GM18861 (cell line): ENCODE results near the gene TARS3.
"Not testable (repeated sequence)": the region's sequence is repeated elsewhere in the genome, so short reads cannot be mapped to it uniquely, and the experiment has no call there.

Experiments
- ATAC-seq: cut with Tn5 transposase; IDR thresholded peaks from one replicate; pipeline ENCODE4 v1.9.1; 2021; ENCODE audit not compliant: unreplicated experiment

Gene TARS3

GRCh38 chr15:101657171-101657570, 67.1 kb downstream of the TARS3 start:
- no peak for ATAC-seq

GRCh38 chr15:101654624-101655337, 69.5 kb downstream of the TARS3 start:
- not testable (repeated sequence) for ATAC-seq

- ATAC-seq = no peak
Observed at GRCh38 chr15:101654171-101654570, 70.1 kb downstream of the TARS3 start.

- ATAC-seq = no peak
Observed at GRCh38 chr15:101652786-101653430, 71.4 kb downstream of the TARS3 start.

DNA sequence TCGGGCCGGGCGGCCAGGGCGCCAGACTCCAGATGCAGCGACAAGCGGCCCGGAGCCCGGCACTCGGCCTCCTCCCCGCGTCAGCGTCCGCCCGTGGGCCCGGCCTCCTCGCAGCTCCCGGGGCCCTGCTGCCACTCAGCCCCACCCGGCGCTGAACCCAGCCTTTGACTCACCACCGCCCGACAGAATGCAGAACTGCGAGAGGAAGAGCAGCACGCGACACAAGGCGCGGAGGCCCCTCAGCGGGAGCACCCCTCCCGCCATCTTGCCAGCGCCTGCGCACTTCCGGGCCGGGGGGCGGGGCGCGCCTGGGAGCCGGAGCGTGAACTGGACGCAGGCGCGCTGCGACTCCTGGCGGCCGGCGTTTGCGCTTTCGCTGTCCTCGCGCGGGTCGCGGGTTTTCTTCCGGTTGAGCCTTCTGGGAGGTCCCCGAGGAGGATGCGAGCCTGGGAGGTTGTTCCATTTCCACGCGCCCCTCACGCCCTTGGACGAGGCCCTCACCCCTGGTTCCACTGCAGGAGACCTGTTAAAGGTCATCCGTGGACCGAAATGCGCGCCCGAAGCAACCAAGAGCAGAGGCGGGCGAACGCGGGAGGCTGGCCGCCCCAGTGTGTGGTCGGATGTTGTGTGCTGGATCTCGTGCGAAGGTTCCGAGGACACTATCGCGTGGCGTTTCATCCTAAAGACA, 72.0 kb downstream of the TARS3 start, which contains the start of gene TM2D3:
TM2D3 (minus strand) TSS at position 284 of the 688 bp plus-strand sequence; CDS start at position 264, 20 bp downstream.
- ATAC-seq = peak; percentile 65

GRCh38 chr15:101651554-101652097, 72.6 kb downstream of the TARS3 start:
- ATAC-seq = no peak

DNA sequence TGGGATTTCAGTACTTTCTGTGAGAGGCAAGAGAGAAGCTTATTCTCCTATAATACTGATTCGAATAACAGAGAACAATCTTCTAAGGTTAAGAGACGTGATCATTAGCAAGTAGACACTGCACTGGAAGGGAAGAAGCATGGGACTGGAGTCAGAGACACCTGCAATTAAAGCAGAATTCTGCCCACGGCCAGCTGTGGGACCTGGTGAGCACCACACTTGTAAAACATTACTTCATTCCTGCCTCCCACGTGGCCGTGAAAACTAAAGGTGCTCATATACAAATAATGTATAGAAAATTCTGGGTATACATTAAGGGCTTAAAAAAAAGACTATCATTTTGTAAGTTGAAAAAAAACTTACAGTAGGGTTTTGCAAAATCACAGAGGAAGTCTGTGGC, 74.1 kb downstream of the TARS3 start:
- ATAC-seq = no peak

DNA sequence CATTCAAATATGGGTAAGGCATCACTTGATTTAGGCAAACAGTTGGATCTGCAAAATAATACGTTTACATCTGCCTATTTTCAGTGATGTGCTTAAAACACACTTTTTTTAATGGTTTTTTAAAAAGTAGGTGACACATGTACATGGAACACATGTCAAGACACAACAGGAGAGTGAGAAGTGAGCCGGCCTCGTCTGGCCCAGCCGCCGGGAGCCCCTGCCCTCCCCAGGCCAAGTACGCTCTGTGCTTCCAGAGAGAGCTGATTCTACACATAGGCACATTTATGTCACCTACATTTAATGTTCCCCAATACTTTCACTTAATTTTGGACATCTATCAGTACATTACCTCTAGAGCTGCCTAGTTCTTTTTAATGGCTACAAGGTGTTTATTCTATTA, 75.9 kb downstream of the TARS3 start:
- no peak for ATAC-seq

GRCh38 chr15:101647251-101647650, 77.0 kb downstream of the TARS3 start:
- ATAC-seq = no peak

DNA sequence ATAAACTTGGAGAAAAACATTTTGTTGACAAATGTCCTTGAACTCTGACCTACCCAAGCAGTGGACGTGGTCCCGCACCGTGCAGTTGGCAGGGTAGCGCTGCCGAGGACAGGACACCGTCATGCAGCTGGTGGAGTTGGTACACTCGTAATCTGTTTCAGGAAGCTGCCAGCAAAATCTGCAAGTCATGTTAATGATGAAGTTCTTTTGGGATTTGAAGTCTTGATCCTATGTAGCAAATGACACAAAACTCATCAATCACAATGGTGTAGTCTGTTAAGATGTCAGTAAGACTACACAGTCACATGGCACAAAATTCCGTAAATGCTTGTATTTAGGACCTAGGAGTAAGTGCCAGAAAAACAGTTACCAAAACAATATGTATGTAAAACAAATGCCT, 77.6 kb downstream of the TARS3 start:
- ATAC-seq = no peak

DNA sequence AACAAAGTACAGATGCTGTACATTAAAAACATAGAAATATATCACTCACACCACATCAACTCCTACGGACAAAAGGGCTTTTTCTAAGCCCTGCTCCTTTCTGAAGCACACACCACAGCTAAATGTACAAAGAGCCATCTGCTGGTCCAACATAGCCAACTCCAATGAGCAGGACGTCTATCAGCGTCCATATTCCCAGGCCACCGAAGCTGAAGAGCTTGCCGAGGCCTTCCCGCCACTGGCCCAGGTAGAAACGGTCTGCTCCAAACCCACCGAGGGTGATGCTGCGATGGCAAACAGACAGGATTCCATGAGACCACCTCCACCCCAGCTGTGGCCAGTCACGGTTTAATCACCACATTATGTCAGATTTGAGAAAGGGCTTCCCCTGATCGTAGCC, 81.9 kb downstream of the TARS3 start:
- ATAC-seq = no peak

DNA sequence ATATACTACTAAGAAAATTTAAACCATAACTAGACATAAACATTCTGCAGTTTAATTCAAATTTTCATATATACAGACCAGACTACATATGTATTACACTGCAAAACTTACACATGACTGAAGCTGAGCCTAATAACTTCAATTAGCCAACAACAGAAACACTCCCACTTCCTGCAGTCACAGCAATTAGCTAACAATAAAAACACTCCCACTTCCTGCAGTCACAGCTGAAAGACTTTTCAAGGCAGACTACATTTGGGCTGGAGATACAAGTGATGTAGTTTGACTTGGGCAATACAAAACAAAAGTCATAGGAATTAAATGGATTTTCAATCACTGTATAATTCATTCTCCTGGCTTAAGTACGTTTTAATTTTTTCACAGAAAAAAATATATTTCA, 82.4 kb downstream of the TARS3 start:
- peak; percentile 53 for ATAC-seq

DNA sequence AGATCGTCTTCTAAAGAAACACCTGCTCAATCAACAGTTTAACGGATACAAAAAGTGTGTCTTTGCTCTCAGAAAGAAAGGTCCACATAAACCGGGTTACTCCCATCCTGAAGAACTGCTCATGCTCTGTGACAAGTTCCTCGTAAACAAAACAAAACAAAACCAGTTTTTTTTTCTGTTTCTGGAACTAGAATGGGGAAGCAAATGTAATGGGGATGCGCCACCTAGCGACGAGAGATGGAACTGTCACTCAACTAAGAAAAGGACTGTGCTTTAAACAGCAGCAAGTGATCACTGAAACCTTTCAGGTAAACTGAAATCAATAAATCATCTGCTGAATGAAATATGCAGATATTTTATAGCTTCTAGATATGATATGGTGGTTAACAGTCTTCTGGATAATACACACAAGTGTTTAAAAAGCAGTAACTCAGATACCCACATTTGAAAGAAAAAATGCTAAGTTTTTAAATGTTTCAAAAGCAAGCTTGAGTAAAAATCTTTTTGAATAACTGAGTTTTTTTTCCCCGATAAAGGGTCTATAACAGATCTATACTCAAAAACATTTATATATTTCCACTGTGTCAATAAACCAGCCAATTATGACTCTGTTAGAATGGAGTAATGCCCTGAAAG, 83.0 kb downstream of the TARS3 start:
- ATAC-seq = no peak

- ATAC-seq = no peak
Observed at GRCh38 chr15:101639667-101640066, 84.6 kb downstream of the TARS3 start.

DNA sequence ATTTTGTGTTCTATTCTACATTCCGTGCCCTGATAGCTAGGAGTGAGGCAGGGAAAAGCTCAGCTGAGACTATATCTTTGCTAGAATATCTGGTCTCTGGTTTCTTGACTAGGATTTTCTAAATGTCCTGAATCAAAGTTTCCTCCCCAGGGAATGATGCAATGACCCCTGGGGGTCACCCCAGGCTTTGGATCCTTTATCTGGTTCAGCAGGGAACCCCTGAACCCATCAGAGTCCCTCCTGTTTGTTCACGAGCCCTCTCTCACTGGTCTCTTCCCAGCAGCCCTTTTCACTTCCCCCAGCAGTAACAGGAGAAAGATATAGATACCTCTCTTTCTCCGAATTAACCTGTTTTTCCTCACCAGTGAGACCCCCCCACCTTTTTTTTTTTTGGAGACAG, 86.4 kb downstream of the TARS3 start:
- ATAC-seq = no peak

GRCh38 chr15:101637516-101637915, 86.8 kb downstream of the TARS3 start:
- no peak for ATAC-seq

DNA sequence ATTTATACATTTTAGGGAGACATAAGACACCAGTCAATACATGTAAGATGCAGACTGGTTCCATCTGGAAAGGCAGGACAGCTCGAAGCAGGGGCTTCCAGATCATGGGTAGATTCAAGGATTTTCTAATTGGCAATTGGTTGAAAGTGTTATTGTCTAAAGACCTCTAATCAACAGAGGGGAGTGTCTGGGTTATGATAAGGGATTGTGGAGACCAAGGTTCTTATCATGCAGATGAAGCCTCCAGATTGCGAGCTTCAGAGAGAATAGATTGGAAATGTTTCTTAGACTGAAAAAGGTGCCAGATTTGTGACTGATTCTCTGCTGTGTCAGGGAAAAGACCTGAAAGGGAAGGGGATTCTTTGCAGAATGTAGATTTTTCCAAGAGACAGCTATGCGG, 87.2 kb downstream of the TARS3 start:
- ATAC-seq = no peak

GRCh38 chr15:101635944-101636727, 88.1 kb downstream of the TARS3 start:
- no peak for ATAC-seq

- no peak for ATAC-seq
Observed at GRCh38 chr15:101633356-101633755, 90.9 kb downstream of the TARS3 start.

DNA sequence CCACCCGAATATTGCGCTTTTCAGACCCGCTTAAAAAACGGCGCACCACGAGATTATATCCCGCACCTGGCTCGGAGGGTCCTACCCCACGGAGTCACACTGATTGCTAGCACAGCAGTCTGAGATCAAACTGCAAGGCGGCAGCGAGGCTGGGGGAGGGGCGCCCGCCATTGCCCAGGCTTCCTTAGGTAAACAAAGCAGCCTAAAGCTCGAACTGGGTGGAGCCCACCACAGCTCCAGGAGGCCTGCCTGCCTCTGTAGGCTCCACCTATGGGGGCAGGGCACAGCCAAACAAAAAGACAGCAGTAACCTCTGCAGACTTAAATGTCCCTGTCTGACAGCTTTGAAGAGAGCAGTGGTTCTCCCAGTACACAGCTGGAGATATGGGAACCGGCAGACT, 97.5 kb downstream of the TARS3 start:
- ATAC-seq = not testable (repeated sequence)
